GM12891 (cell line): ENCODE measurements around the gene KRT86.

Experiments
- POLR2A ChIP-seq: IDR thresholded peaks from 2 replicates; pipeline ENCODE4 v1.6.1; 2011; ENCODE audit warnings: low read depth, low read length, control low read depth
- POLR2AphosphoS5 ChIP-seq: IDR thresholded peaks from 2 replicates; pipeline ENCODE4 v1.6.1; 2011; ENCODE audit warnings: low read depth, low read length, control low read depth
- POU2F2 ChIP-seq: IDR thresholded peaks from 2 replicates; pipeline ENCODE4 v1.6.1; 2011; ENCODE audit warnings: low read depth, mild to moderate bottlenecking, control low read depth, low read length, moderate library complexity

GRCh38 chr12:52235001-52235764 is 39.3 kb upstream of the KRT86 start:
- TF ChIP-seq POLR2A (no peak), POLR2AphosphoS5 (no peak), POU2F2 (no peak)
